ENCODE measurements around the gene CTF1.
"Not testable (repeated sequence)": the region's sequence is repeated elsewhere in the genome, so short reads cannot be mapped to it uniquely, and the experiment has no call there.

The CTF1 gene

GRCh38 chr16:30889721-30890120 lies 6.7 kb upstream of the CTF1 start:
- DNase-seq, result no peak
- peaks cover 10% of the 10 kb centered on the region for H3K4me1 ChIP-seq (ENCODE audit: low read length)

GRCh38 chr16:30891043-30891823 lies 5.2 kb upstream of the CTF1 start:
- H2AFZ ChIP-seq (ENCODE audit: low read length); H3K36me3 ChIP-seq (replicated peaks; ENCODE audit: insufficient read depth, low read length); H3K9me3 ChIP-seq (replicated peaks; ENCODE audit: insufficient read depth, low read length); H3K27ac ChIP-seq (ENCODE audit: low read length); H3K4me2 ChIP-seq (ENCODE audit: low read depth, low read length); H3K79me2 ChIP-seq (ENCODE audit: low read length); DNase-seq; H3K27me3 ChIP-seq (replicated peaks; ENCODE audit: insufficient read depth, low read length); H3K4me1 ChIP-seq (ENCODE audit: low read length); H4K20me1 ChIP-seq (ENCODE audit: insufficient read depth, low read length); H3K4me3 ChIP-seq (ENCODE audit: low read length); H3K9ac ChIP-seq (ENCODE audit: low read length); H3K9me2 ChIP-seq (replicated peaks; ENCODE audit: insufficient read depth, low read length): not testable (repeated sequence)
- H3F3A ChIP-seq (ENCODE audit: insufficient read depth, low read length), result peaks cover 25% of the 10 kb centered on the region

More at GRCh38 chr16:30889721-30890120, 6.7 kb upstream of the CTF1 start:
- TF ChIP-seq EZH2phosphoT487 (IDR thresholded peaks at IDR 0.05; ENCODE audit: low read length), result no peak
- TF ChIP-seq CTCF (IDR thresholded peaks at IDR 0.05; ENCODE audit: low read length), result no peak
- TF ChIP-seq EZH2 (optimal IDR thresholded peaks at IDR 0.05; ENCODE audit: low read depth, low read length), result no peak
- Histone ChIP-seq H3K9me3 (replicated peaks; ENCODE audit: insufficient read depth, low read length) (no peaks in the 10 kb centered on the region), H3K4me2 (ENCODE audit: low read depth, low read length) (no peak overlapping the region), H3K4me3 (ENCODE audit: low read length) (no peak overlapping the region), H3K9me2 (replicated peaks; ENCODE audit: insufficient read depth, low read length) (no peaks in the 10 kb centered on the region), H4K20me1 (ENCODE audit: insufficient read depth, low read length) (no peaks in the 10 kb centered on the region), H3F3A (ENCODE audit: insufficient read depth, low read length) (peaks cover 16% of the 10 kb centered on the region), H3K27me3 (replicated peaks; ENCODE audit: insufficient read depth, low read length) (no peaks in the 10 kb centered on the region), H3K9ac (ENCODE audit: low read length) (no peak overlapping the region), H3K79me2 (ENCODE audit: low read length) (no peaks in the 10 kb centered on the region), H3K27ac (ENCODE audit: low read length) (no peak overlapping the region), H2AFZ (ENCODE audit: low read length) (no peak overlapping the region), H3K36me3 (replicated peaks; ENCODE audit: insufficient read depth, low read length) (no peaks in the 10 kb centered on the region)

- no peaks in the 10 kb centered on the region for H3K36me3 ChIP-seq (replicated peaks; ENCODE audit: insufficient read depth, low read length)
- H3K4me2 ChIP-seq (ENCODE audit: low read depth, low read length), result peak overlapping the region; percentile 100
- H3K4me1 ChIP-seq (ENCODE audit: low read length), result peaks cover 14% of the 10 kb centered on the region
- no peaks in the 10 kb centered on the region for H3K27me3 ChIP-seq (replicated peaks; ENCODE audit: insufficient read depth, low read length)
- no peak for TF ChIP-seq CTCF (IDR thresholded peaks at IDR 0.05; ENCODE audit: low read length)
- no peak for TF ChIP-seq EZH2phosphoT487 (IDR thresholded peaks at IDR 0.05; ENCODE audit: low read length)
- no peak for TF ChIP-seq EZH2 (optimal IDR thresholded peaks at IDR 0.05; ENCODE audit: low read depth, low read length)
- H4K20me1 ChIP-seq (ENCODE audit: insufficient read depth, low read length), result no peaks in the 10 kb centered on the region
- H3K79me2 ChIP-seq (ENCODE audit: low read length), result no peaks in the 10 kb centered on the region
- peaks cover 25% of the 10 kb centered on the region for H3F3A ChIP-seq (ENCODE audit: insufficient read depth, low read length)
- H3K27ac ChIP-seq (ENCODE audit: low read length), result no peak overlapping the region
- peak overlapping the region; percentile 88 for H3K9ac ChIP-seq (ENCODE audit: low read length)
- no peaks in the 10 kb centered on the region for H3K9me3 ChIP-seq (replicated peaks; ENCODE audit: insufficient read depth, low read length)
- no peaks in the 10 kb centered on the region for H3K9me2 ChIP-seq (replicated peaks; ENCODE audit: insufficient read depth, low read length)
- peak overlapping the region; percentile 91 for H3K4me3 ChIP-seq (ENCODE audit: low read length)
- no peak for DNase-seq
- peak overlapping the region; percentile 92 for H2AFZ ChIP-seq (ENCODE audit: low read length)
Observed at GRCh38 chr16:30892670-30893416, 3.6 kb upstream of the CTF1 start.

GRCh38 chr16:30893417-30893743 lies 3.0 kb upstream of the CTF1 start:
- H3K79me2 ChIP-seq (ENCODE audit: low read length), result no peaks in the 10 kb centered on the region
- H3K27ac ChIP-seq (ENCODE audit: low read length), result no peak overlapping the region
- H3K36me3 ChIP-seq (replicated peaks; ENCODE audit: insufficient read depth, low read length), result no peaks in the 10 kb centered on the region
- peak overlapping the region; percentile 92 for H2AFZ ChIP-seq (ENCODE audit: low read length)
- peak overlapping the region; percentile 88 for H3K9ac ChIP-seq (ENCODE audit: low read length)
- no peaks in the 10 kb centered on the region for H3K9me3 ChIP-seq (replicated peaks; ENCODE audit: insufficient read depth, low read length)
- no peaks in the 10 kb centered on the region for H4K20me1 ChIP-seq (ENCODE audit: insufficient read depth, low read length)
- no peaks in the 10 kb centered on the region for H3K9me2 ChIP-seq (replicated peaks; ENCODE audit: insufficient read depth, low read length)
- H3K4me1 ChIP-seq (ENCODE audit: low read length), result peaks cover 14% of the 10 kb centered on the region
- no peaks in the 10 kb centered on the region for H3K27me3 ChIP-seq (replicated peaks; ENCODE audit: insufficient read depth, low read length)
- peak overlapping the region; percentile 91 for H3K4me3 ChIP-seq (ENCODE audit: low read length)
- H3F3A ChIP-seq (ENCODE audit: insufficient read depth, low read length), result peaks cover 25% of the 10 kb centered on the region
- peak overlapping the region; percentile 100 for H3K4me2 ChIP-seq (ENCODE audit: low read depth, low read length)
- TF ChIP-seq EZH2 (optimal IDR thresholded peaks at IDR 0.05; ENCODE audit: low read depth, low read length) (no peak), EZH2phosphoT487 (IDR thresholded peaks at IDR 0.05; ENCODE audit: low read length) (no peak), CTCF (IDR thresholded peaks at IDR 0.05; ENCODE audit: low read length) (no peak)
- DNase-seq, result peak; percentile 25
